ENCODE data around the gene RNMT. TPM values are rescaled to one million over a fixed set of nuclear protein-coding genes. Genes with fewer than 3 reads are reported as not detected.
A peak's percentile ranks its signal among the peaks of the same experiment; 100 is the strongest.

RNMT gene
- total RNA-seq, 1 experiment from 2014 or later: 66.3 TPM

DNA sequence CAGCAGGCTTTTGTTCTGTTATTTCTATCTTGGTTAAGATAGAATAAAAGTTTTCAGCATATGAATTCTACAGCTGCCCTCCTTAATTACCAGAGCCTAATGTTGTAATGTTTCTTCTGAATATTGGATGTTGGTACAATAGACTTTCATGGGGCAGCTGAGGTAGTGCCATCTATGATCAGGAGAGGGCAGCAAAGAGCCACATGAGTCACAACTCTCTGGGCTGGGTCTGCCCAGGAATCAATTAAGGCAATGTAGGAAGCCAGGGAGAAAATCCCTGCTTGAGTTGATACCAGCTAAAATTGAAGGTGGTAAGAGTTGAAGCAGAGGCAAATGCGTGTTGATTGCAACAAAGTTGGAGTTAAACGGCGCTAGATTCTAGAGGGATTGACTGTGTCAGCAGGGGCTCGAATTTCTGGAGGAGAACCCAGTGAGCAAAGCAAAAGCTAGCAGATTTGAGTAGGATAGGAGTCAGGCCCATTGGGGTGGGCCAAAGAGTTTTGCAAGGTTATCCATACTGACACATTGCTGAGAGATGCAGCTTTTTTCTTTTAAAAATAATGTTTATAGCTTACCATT is 86.9 kb downstream of the RNMT start:
- Histone ChIP-seq H4K20me1 (ENCODE audit: control insufficient read depth, insufficient read depth, insufficient read length) (no peaks in the 10 kb centered on the region), H3K27me3 (ENCODE audit: insufficient read depth, low read length) (no peaks in the 10 kb centered on the region), H3K18ac (ENCODE audit: insufficient read length, low read depth, low read length) (no peak overlapping the region), H4K91ac (ENCODE audit: insufficient read length, low read depth, low read length) (no peak overlapping the region), H3T11ph (ENCODE audit: low read length) (no peak overlapping the region), H3K23ac (ENCODE audit: insufficient read length, low read depth, low read length) (no peak overlapping the region), H3K4ac (ENCODE audit: low read depth, low read length) (no peak overlapping the region), H4K5ac (ENCODE audit: insufficient read length, low read depth, low read length) (no peak overlapping the region), H2BK5ac (ENCODE audit: insufficient read length, low read length) (no peak overlapping the region), H2BK120ac (ENCODE audit: low read depth, low read length, poor library complexity, severe bottlenecking) (no peak overlapping the region), H3K4me1 (ENCODE audit: insufficient read depth, low read length) (peaks cover 25% of the 10 kb centered on the region), H3K9me3 (ENCODE audit: control insufficient read depth, low read depth, low read length) (no peaks in the 10 kb centered on the region), H3K27ac (ENCODE audit: insufficient read length, low read depth, low read length) (no peak overlapping the region), H3K9ac (ENCODE audit: extremely low read depth, insufficient read length, low read length) (no peak overlapping the region), H4K8ac (replicated peaks; ENCODE audit: insufficient read length, low read depth, low read length) (no peak overlapping the region), H2BK12ac (ENCODE audit: insufficient read length, low read depth, low read length) (no peak overlapping the region), H3K14ac (ENCODE audit: insufficient read depth, low read length) (no peak overlapping the region), H3K4me2 (ENCODE audit: insufficient read depth, insufficient read length, low read length) (no peak overlapping the region), H2BK20ac (ENCODE audit: low read depth, low read length, poor library complexity, severe bottlenecking) (no peak overlapping the region), H2BK15ac (ENCODE audit: low read depth, low read length) (no peak overlapping the region), H3K79me1 (ENCODE audit: insufficient read depth, low read depth, low read length, poor library complexity, severe bottlenecking) (no peaks in the 10 kb centered on the region), H2AK5ac (ENCODE audit: insufficient read length, low read length) (no peak overlapping the region), H2AFZ (ENCODE audit: low read length) (no peak overlapping the region), H3K23me2 (ENCODE audit: insufficient read length, low read depth, low read length, poor library complexity, severe bottlenecking) (no peaks in the 10 kb centered on the region), H3K56ac (ENCODE audit: insufficient read length, low read depth, low read length) (no peak overlapping the region), H3K79me2 (ENCODE audit: insufficient read depth, low read length) (no peaks in the 10 kb centered on the region)
- peaks cover 48 to 49% of the 10 kb centered on the region in 2 experiments for H3K4me1 Mint-ChIP-seq
- H3K9me3 Mint-ChIP-seq: 0 out of 5 replicates have a peak, but pooled peaks cover 0 to 3% of the 10 kb centered on the region in 2 experiments
- peak; percentile 91 for TF ChIP-seq CTCF (conservative IDR thresholded peaks at IDR 0.05)
- DNase-seq: peak; percentile 63
- peak overlapping the region in 2 of 3 experiments; percentile 64 to 65; a peak in 3 of 7 replicates for H3K27ac Mint-ChIP-seq
- no peak overlapping the region for H3K4me3 Mint-ChIP-seq
- no peaks in the 10 kb centered on the region for H3K27me3 Mint-ChIP-seq (ENCODE audit: low read depth)
- peaks cover 0 to 1% (median 0%) of the 10 kb centered on the region in 3 experiments; a peak in 1 of 7 replicates for H3K36me3 Mint-ChIP-seq (ENCODE audit: insufficient read depth in 1 of 3, low read depth in 3 of 3)
- WGBS (ENCODE audit: extremely low coverage, insufficient read length, low lambda C conversion rate): no CpG with 5 or more reads among the region's 4 CpGs

Other genes with a start within 250 kb of the RNMT start
- 21.3 and 22.5 TPM in 2 replicates for gene FAM210A, start 115 bp upstream of the RNMT start, total RNA-seq (2021)
- gene MC5R, start 97.5 kb downstream of the RNMT start, total RNA-seq (2021): not detected in 2 replicates
- not detected in 2 replicates for gene MC2R, start 188.9 kb downstream of the RNMT start, total RNA-seq (2021)